HG03520 (cell line): Measurements from ENCODE around the gene SOX13.

Experiments
- ATAC-seq: cut with Tn5 transposase; IDR thresholded peaks from one replicate; pipeline ENCODE4 v1.9.1; 2021; ENCODE audit warnings: mild to moderate bottlenecking, moderate library complexity; ENCODE audit not compliant: unreplicated experiment

Gene SOX13

DNA sequence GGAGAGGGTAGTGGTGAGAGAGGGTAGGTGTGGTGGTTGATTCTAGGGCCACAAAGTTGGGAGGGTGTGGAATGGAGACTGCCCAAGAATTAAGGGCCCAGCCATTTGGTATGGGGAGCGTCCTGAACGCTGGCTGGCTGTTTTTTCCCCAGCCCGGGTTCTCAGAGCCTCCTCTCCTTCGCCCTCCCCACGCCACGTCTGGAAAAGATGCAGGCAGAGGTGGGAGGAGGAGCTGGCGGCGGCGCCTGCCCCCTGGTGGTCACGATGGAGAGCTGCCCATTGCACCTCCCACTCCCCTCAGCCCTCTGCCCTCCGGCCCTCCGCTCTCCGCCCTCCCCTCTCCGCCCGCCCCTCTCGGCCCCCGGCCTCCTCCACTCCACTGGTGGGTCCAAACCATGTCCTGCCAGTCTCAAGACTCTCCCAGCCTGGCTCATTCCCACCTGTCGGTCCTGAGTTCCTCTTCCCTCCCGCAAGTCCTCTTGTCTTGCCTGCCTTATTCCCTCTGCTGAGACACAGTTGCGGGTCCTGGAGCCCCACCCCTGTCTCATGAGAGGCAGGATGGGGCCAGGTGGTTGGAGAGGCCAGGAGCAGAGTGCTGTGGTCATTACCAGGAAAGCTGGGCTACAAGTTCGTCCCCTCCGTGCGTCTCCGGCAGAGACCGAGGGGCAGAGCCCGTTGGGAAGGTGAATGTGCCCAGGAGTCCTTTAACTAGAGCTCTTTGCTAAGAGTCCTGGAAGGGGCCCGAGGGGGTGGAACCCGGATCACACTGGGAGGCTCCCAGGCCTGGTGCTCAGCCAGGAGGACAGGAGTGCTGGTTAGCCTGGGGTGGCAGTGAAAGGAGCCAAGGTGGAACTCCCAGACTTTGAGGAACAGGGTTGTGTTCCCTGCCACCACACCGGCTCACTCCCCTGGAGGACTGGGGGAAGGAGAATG is 56.3 kb downstream of the SOX13 start:
- no peak for ATAC-seq

DNA sequence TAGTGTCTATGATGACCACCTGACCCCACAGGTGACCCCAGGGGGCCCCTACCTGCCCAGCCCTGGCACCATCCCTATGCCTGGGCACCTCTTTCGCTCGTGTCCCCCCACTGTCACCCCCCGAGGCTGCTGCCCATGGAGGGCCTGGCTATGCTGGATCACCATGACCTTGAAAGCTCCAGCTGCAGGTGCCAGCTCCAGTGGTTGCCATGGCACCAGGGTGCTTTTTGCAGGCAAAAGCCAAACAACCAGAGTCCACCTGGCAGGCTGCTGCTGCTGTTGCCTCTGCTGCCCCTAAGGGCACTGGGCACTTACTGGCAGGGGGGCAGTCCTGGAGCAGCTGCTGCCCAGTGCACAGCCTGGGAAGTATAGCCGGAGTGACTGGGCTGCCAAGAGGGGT is 57.3 kb downstream of the SOX13 start:
- ATAC-seq: no peak

- no peak for ATAC-seq
Observed at GRCh38 chr1:204130981-204131892, 58.3 kb downstream of the SOX13 start.

DNA sequence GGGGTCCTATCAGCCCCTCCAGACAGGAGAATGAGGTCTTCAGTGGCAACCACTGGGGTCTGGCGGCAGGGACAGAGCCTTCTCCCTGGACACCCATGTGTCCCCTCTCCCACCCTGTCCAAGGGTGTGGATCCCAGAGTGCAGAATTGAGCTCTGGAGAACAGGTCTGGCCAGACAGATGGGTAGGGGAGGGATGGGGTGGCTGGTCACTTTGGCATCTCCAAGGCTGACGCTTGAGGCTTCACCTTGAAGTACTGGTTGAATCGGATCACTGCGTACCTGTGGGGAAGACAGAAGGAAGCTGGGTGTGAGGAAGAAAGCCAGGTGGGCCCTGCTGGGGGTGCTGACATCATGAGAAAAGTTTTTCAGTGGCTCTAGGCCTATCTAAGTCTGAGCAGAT is 59.1 kb downstream of the SOX13 start:
- ATAC-seq: no peak

GRCh38 chr1:204132718-204133117 is 59.8 kb downstream of the SOX13 start:
- ATAC-seq: no peak

GRCh38 chr1:204134103-204134502 is 61.2 kb downstream of the SOX13 start:
- no peak for ATAC-seq

DNA sequence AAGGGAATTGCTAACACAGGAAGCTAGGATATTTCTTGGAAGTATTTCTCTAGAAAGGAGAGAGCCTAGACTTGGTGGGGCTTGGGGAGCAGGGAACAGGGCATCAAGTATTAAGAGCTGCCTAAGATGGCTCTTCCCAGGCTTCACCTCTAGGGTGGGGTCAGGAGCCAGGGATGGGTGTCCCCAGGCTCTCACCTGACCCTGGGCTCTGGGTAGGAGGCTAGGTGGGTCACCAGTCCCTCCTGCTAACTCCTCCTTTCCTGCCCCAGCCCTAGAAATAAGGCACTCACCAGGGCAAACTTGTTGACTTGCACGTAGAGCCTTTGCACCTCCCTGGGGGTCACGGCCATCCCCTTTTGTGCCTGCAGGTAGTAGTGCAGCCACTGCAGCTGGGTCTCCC is 63.9 kb downstream of the SOX13 start:
- no peak for ATAC-seq

- ATAC-seq: no peak
Observed at GRCh38 chr1:204139088-204139487, 66.2 kb downstream of the SOX13 start.

DNA sequence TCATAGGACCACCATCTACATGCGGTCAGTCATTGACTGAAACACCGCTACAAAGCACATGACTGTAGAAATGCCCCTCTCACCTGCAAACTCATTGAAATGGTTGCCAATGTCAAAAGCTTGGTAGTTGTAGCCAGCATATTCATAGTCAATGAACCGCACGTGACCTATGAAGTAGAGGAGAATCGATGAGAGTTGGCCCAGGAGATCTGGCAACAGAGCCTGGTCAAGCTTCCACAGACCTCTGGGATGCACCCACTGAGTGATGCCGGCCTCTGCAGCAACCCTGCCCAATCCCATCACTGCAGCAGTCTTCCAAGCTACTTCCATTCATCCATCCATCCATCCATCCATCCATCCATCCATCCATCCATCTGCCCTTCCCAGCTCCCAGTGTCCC is 67.0 kb downstream of the SOX13 start:
- no peak for ATAC-seq

DNA sequence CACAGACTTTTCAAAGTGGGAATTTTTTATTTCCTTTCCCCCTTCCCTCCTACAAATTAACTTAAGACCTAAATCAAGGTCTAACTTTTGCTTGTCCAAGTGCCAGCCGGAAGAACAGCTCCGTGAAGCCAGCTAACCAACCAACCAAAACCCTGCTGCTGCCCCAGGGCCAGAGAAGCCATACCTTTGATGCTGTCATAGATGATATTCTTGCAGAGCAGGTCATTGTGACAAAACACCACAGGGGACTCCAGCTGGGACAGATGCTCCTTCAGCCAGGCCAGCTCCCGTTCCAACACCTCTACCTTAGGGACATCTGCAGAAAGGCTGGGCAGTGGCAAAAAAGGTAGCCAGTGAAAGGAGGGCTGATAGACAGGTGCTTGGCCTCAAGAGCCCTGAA is 68.2 kb downstream of the SOX13 start:
- no peak for ATAC-seq

DNA sequence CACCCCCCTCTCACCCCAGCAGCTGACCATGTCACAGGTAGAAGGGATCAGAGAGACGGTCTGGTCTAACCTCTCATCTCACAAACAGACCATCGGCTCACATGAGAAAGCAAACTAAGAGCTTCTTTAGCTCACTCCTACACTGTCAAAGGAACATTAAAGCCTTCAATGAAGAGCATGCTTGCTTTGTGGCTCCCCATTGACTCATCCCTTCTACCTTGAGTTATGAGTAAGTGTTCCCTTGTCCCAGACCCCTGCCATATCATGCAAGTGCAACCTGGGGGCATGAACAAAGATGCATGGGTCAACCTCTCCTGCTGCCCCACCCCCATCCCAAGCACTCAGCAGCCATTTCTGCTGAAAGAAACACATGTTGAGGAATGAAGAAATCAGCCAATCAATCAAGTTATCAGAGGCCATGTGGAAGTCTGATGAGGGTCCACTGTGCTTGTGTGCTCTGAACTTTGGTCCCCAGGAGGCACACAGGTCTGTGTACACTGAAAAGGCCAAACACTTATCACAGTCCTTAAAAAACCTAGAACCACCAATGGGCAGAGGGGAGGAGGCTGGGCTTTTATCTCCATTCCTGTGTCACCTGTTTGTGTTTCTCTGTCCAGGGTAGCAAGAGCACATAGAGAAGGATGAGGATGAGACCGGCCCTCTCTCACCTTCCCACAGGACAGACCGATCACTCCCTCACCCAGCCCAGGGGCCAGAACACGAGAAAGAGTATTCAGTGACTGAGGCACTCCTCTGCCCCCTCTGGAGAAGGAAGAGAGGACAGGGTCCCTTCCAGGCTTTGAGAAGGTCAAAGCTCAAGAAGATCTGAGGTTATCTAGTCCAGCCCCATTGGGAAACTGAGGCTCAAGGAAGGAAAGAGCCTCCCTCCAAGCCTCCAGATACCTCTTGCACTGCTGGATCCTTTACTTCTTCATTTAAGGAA is 69.4 kb downstream of the SOX13 start:
- no peak for ATAC-seq

- no peak for ATAC-seq
Observed at GRCh38 chr1:204143276-204144041, 70.5 kb downstream of the SOX13 start.

- ATAC-seq: no peak
Observed at GRCh38 chr1:204145033-204145504, 72.2 kb downstream of the SOX13 start.

DNA sequence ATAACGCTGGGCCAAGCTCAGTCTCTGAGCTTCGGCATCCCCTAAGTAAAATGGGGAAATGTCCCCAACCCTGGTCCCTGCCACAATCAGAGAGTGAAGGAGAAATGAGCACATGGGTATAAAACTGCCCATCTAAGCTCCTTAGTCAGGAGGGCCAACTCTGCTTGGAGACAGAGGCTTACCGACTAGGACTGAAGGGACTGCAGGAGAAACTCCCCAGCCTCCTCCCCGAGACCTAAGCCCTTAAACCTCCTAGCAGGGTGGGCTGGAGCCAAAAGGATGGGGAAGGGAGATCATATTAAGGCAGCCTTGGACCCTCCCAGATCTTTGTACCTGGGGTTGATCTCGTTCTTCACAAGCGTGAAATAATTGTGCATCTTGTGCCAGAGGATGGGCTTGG is 73.4 kb downstream of the SOX13 start:
- no peak for ATAC-seq

DNA sequence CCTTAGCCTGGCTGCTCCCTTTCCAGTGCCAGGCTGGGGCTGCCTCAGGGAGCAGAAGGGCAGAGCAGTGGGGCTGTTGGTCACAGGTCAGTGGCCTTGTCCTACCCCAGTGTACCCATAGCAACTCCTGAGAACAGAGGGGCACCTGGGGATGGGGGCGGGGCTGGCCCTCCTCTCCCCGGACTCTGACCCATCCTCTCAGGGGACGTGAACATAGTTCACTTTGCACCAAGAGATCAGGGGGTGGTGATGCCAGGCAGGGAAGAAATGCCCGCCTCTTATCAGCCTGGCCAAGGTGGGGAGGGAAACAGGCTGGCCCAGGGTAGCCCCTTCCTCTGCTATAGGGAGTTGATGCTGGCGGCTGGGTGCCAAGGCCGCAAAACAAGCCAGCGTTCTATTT is 74.0 kb downstream of the SOX13 start:
- no peak for ATAC-seq

GRCh38 chr1:204147406-204148383 is 74.8 kb downstream of the SOX13 start:
- no peak for ATAC-seq

GRCh38 chr1:204149107-204149506 is 76.2 kb downstream of the SOX13 start:
- no peak for ATAC-seq
